ENCODE data around the gene KCND3.

The KCND3 gene

GRCh38 chr1:111911776-111912515 lies 77.5 kb downstream of the KCND3 start:
- Histone ChIP-seq H3K9me3 (ENCODE audit: control insufficient read depth, insufficient read depth, low read length) (no peaks in the 10 kb centered on the region), H3K36me3 (ENCODE audit: control insufficient read depth, insufficient read depth, low read length) (no peaks in the 10 kb centered on the region), H3K4me3 (ENCODE audit: low read depth, low read length) (no peak overlapping the region), H3K4me1 (ENCODE audit: control insufficient read depth, insufficient read depth, low read length) (peaks cover 7% of the 10 kb centered on the region), H3K9ac (ENCODE audit: low read depth, low read length) (no peak overlapping the region), H3K27ac (ENCODE audit: low read depth, low read length) (no peak overlapping the region), H3K27me3 (ENCODE audit: control insufficient read depth, insufficient read depth, low read length) (no peaks in the 10 kb centered on the region)

- H3K4me1 ChIP-seq (ENCODE audit: control insufficient read depth, insufficient read depth, low read length) = peaks cover 7% of the 10 kb centered on the region
- no peaks in the 10 kb centered on the region for H3K36me3 ChIP-seq (ENCODE audit: control insufficient read depth, insufficient read depth, low read length)
- no peaks in the 10 kb centered on the region for H3K9me3 ChIP-seq (ENCODE audit: control insufficient read depth, insufficient read depth, low read length)
- H3K9ac ChIP-seq (ENCODE audit: low read depth, low read length) = no peak overlapping the region
- H3K27ac ChIP-seq (ENCODE audit: low read depth, low read length) = no peak overlapping the region
- H3K27me3 ChIP-seq (ENCODE audit: control insufficient read depth, insufficient read depth, low read length) = no peaks in the 10 kb centered on the region
- H3K4me3 ChIP-seq (ENCODE audit: low read depth, low read length) = no peak overlapping the region
Measured at GRCh38 chr1:111911061-111911460, 78.4 kb downstream of the KCND3 start.

GRCh38 chr1:111909030-111909429 lies 80.4 kb downstream of the KCND3 start:
- H3K27ac ChIP-seq (ENCODE audit: low read depth, low read length) = no peak overlapping the region
- H3K4me3 ChIP-seq (ENCODE audit: low read depth, low read length) = no peak overlapping the region
- no peaks in the 10 kb centered on the region for H3K36me3 ChIP-seq (ENCODE audit: control insufficient read depth, insufficient read depth, low read length)
- peaks cover 7% of the 10 kb centered on the region for H3K4me1 ChIP-seq (ENCODE audit: control insufficient read depth, insufficient read depth, low read length)
- no peaks in the 10 kb centered on the region for H3K9me3 ChIP-seq (ENCODE audit: control insufficient read depth, insufficient read depth, low read length)
- H3K9ac ChIP-seq (ENCODE audit: low read depth, low read length) = no peak overlapping the region
- no peaks in the 10 kb centered on the region for H3K27me3 ChIP-seq (ENCODE audit: control insufficient read depth, insufficient read depth, low read length)

GRCh38 chr1:111908011-111908621 lies 81.4 kb downstream of the KCND3 start:
- Histone ChIP-seq H3K36me3 (ENCODE audit: control insufficient read depth, insufficient read depth, low read length) (no peaks in the 10 kb centered on the region), H3K9ac (ENCODE audit: low read depth, low read length) (no peak overlapping the region), H3K27ac (ENCODE audit: low read depth, low read length) (no peak overlapping the region), H3K27me3 (ENCODE audit: control insufficient read depth, insufficient read depth, low read length) (no peaks in the 10 kb centered on the region), H3K4me1 (ENCODE audit: control insufficient read depth, insufficient read depth, low read length) (peaks cover 10% of the 10 kb centered on the region), H3K9me3 (ENCODE audit: control insufficient read depth, insufficient read depth, low read length) (no peaks in the 10 kb centered on the region), H3K4me3 (ENCODE audit: low read depth, low read length) (no peak overlapping the region)

- Histone ChIP-seq H3K4me1 (ENCODE audit: control insufficient read depth, insufficient read depth, low read length) (peaks cover 12% of the 10 kb centered on the region), H3K9me3 (ENCODE audit: control insufficient read depth, insufficient read depth, low read length) (no peaks in the 10 kb centered on the region), H3K4me3 (ENCODE audit: low read depth, low read length) (no peak overlapping the region), H3K36me3 (ENCODE audit: control insufficient read depth, insufficient read depth, low read length) (no peaks in the 10 kb centered on the region), H3K27me3 (ENCODE audit: control insufficient read depth, insufficient read depth, low read length) (no peaks in the 10 kb centered on the region), H3K9ac (ENCODE audit: low read depth, low read length) (no peak overlapping the region), H3K27ac (ENCODE audit: low read depth, low read length) (no peak overlapping the region)
Measured at GRCh38 chr1:111907321-111907720, 82.1 kb downstream of the KCND3 start.

GRCh38 chr1:111906816-111907215 lies 82.7 kb downstream of the KCND3 start:
- Histone ChIP-seq H3K9me3 (ENCODE audit: control insufficient read depth, insufficient read depth, low read length) (no peaks in the 10 kb centered on the region), H3K27me3 (ENCODE audit: control insufficient read depth, insufficient read depth, low read length) (no peaks in the 10 kb centered on the region), H3K4me1 (ENCODE audit: control insufficient read depth, insufficient read depth, low read length) (peaks cover 12% of the 10 kb centered on the region), H3K27ac (ENCODE audit: low read depth, low read length) (no peak overlapping the region), H3K36me3 (ENCODE audit: control insufficient read depth, insufficient read depth, low read length) (no peaks in the 10 kb centered on the region), H3K9ac (ENCODE audit: low read depth, low read length) (no peak overlapping the region), H3K4me3 (ENCODE audit: low read depth, low read length) (no peak overlapping the region)

- Histone ChIP-seq H3K36me3 (ENCODE audit: control insufficient read depth, insufficient read depth, low read length) (no peaks in the 10 kb centered on the region), H3K4me3 (ENCODE audit: low read depth, low read length) (no peak overlapping the region), H3K27me3 (ENCODE audit: control insufficient read depth, insufficient read depth, low read length) (no peaks in the 10 kb centered on the region), H3K4me1 (ENCODE audit: control insufficient read depth, insufficient read depth, low read length) (peaks cover 12% of the 10 kb centered on the region), H3K9ac (ENCODE audit: low read depth, low read length) (no peak overlapping the region), H3K27ac (ENCODE audit: low read depth, low read length) (no peak overlapping the region), H3K9me3 (ENCODE audit: control insufficient read depth, insufficient read depth, low read length) (no peaks in the 10 kb centered on the region)
Measured at GRCh38 chr1:111906111-111906510, 83.4 kb downstream of the KCND3 start.

- no peak overlapping the region for H3K4me3 ChIP-seq (ENCODE audit: low read depth, low read length)
- no peaks in the 10 kb centered on the region for H3K9me3 ChIP-seq (ENCODE audit: control insufficient read depth, insufficient read depth, low read length)
- H3K27ac ChIP-seq (ENCODE audit: low read depth, low read length) = no peak overlapping the region
- no peaks in the 10 kb centered on the region for H3K36me3 ChIP-seq (ENCODE audit: control insufficient read depth, insufficient read depth, low read length)
- H3K27me3 ChIP-seq (ENCODE audit: control insufficient read depth, insufficient read depth, low read length) = no peaks in the 10 kb centered on the region
- H3K9ac ChIP-seq (ENCODE audit: low read depth, low read length) = no peak overlapping the region
- H3K4me1 ChIP-seq (ENCODE audit: control insufficient read depth, insufficient read depth, low read length) = peaks cover 14% of the 10 kb centered on the region
Measured at GRCh38 chr1:111904478-111905218, 84.8 kb downstream of the KCND3 start.

GRCh38 chr1:111903871-111904449 lies 85.5 kb downstream of the KCND3 start:
- no peak overlapping the region for H3K9ac ChIP-seq (ENCODE audit: low read depth, low read length)
- no peak overlapping the region for H3K4me3 ChIP-seq (ENCODE audit: low read depth, low read length)
- no peak overlapping the region for H3K27ac ChIP-seq (ENCODE audit: low read depth, low read length)
- peaks cover 14% of the 10 kb centered on the region for H3K4me1 ChIP-seq (ENCODE audit: control insufficient read depth, insufficient read depth, low read length)
- H3K9me3 ChIP-seq (ENCODE audit: control insufficient read depth, insufficient read depth, low read length) = no peaks in the 10 kb centered on the region
- no peaks in the 10 kb centered on the region for H3K27me3 ChIP-seq (ENCODE audit: control insufficient read depth, insufficient read depth, low read length)
- no peaks in the 10 kb centered on the region for H3K36me3 ChIP-seq (ENCODE audit: control insufficient read depth, insufficient read depth, low read length)

GRCh38 chr1:111903148-111903870 lies 86.2 kb downstream of the KCND3 start:
- Histone ChIP-seq H3K9ac (ENCODE audit: low read depth, low read length) (no peak overlapping the region), H3K4me1 (ENCODE audit: control insufficient read depth, insufficient read depth, low read length) (peaks cover 14% of the 10 kb centered on the region), H3K27ac (ENCODE audit: low read depth, low read length) (no peak overlapping the region), H3K4me3 (ENCODE audit: low read depth, low read length) (no peak overlapping the region), H3K27me3 (ENCODE audit: control insufficient read depth, insufficient read depth, low read length) (no peaks in the 10 kb centered on the region), H3K36me3 (ENCODE audit: control insufficient read depth, insufficient read depth, low read length) (no peaks in the 10 kb centered on the region), H3K9me3 (ENCODE audit: control insufficient read depth, insufficient read depth, low read length) (no peaks in the 10 kb centered on the region)

Measured in HUES48 (cell line).